SK-N-SH treated with all-trans-retinoic acid at 6 μM for 48 hours (cell line): ENCODE data around the gene KANK3.

Experiments used
- ATAC-seq: fragments of 200-7000 bp; cut with Tn5 transposase; 3 replicates; pipeline ENCODE4 v1.9.1; 2020; ENCODE audit warnings: mild to moderate bottlenecking, moderate library complexity
- ARNTL ChIP-seq: fragments of 450-650 bp; formaldehyde crosslinking; IDR thresholded peaks from 2 replicates; pipeline ENCODE4 v1.5.0; 2020; ENCODE audit warnings: low read depth, mild to moderate bottlenecking, moderate library complexity, borderline replicate concordance
- BACH2 ChIP-seq: fragments of 250-450 bp; sonication (Bioruptor Pico); IDR thresholded peaks from 2 replicates; pipeline ENCODE4 v1.9.0; 2021; ENCODE audit warnings: mild to moderate bottlenecking, borderline replicate concordance
- CREB5 ChIP-seq: fragments of 250-450 bp; sonication (Bioruptor Pico); IDR thresholded peaks from 2 replicates; pipeline ENCODE4 v1.5.1; 2020; ENCODE audit warnings: low read depth, mild to moderate bottlenecking, moderate library complexity
- CSDC2 ChIP-seq: fragments of 250-450 bp; sonication (Bioruptor Pico); IDR thresholded peaks from 2 replicates; pipeline ENCODE4 v1.5.0; 2020; ENCODE audit warnings: mild to moderate bottlenecking, moderate library complexity
- CSRNP3 ChIP-seq: fragments of 250-450 bp; sonication (Bioruptor Pico); IDR thresholded peaks from 2 replicates; pipeline ENCODE4 v1.5.1; 2021; ENCODE audit warnings: mild to moderate bottlenecking, moderate library complexity
- ESRRG ChIP-seq: fragments of 250-450 bp; sonication (Bioruptor Pico); IDR thresholded peaks from 2 replicates; pipeline ENCODE4 v1.6.1; 2021; ENCODE audit warnings: mild to moderate bottlenecking
- GLIS3 ChIP-seq: fragments of 250-450 bp; sonication (Bioruptor Pico); IDR thresholded peaks from 2 replicates; pipeline ENCODE4 v1.5.0; 2020; ENCODE audit warnings: mild to moderate bottlenecking, moderate library complexity
- ISL1 ChIP-seq: fragments of 250-450 bp; sonication (Bioruptor Pico); IDR thresholded peaks from 2 replicates; pipeline ENCODE4 v2.1.2; 2022; ENCODE audit warnings: mild to moderate bottlenecking, moderate library complexity
- OSR1 ChIP-seq: fragments of 250-450 bp; sonication (Bioruptor Pico); IDR thresholded peaks from 2 replicates; pipeline ENCODE4 v1.8.0; 2022; ENCODE audit warnings: moderate library complexity, mild to moderate bottlenecking, inconsistent platforms
- PATZ1 ChIP-seq: fragments of 250-450 bp; sonication (Bioruptor Pico); IDR thresholded peaks from 2 replicates; pipeline ENCODE4 v1.8.0; 2020; ENCODE audit warnings: mild to moderate bottlenecking, moderate library complexity, borderline replicate concordance
- POU6F1 ChIP-seq: fragments of 250-450 bp; sonication (Bioruptor Pico); IDR thresholded peaks from 2 replicates; pipeline ENCODE4 v1.8.0; 2021; ENCODE audit warnings: low read depth, mild to moderate bottlenecking, moderate library complexity, borderline replicate concordance
- PPARA ChIP-seq: fragments of 250-450 bp; sonication (Bioruptor Pico); IDR thresholded peaks from 2 replicates; pipeline ENCODE4 v1.5.0; 2020; ENCODE audit warnings: mild to moderate bottlenecking, borderline replicate concordance
- TCF4 ChIP-seq: fragments of 250-450 bp; sonication (Bioruptor Pico); IDR thresholded peaks from 2 replicates; pipeline ENCODE4 v1.8.0; 2021; ENCODE audit warnings: mild to moderate bottlenecking, moderate library complexity, borderline replicate concordance
- TOX ChIP-seq: fragments of 250-450 bp; sonication (Bioruptor Pico); IDR thresholded peaks from 2 replicates; pipeline ENCODE4 v1.8.0; 2021; ENCODE audit warnings: mild to moderate bottlenecking, moderate library complexity, borderline replicate concordance
- ZC3H10 ChIP-seq: fragments of 250-450 bp; sonication (Bioruptor Pico); IDR thresholded peaks from 2 replicates; pipeline ENCODE4 v1.5.1; 2021; ENCODE audit warnings: mild to moderate bottlenecking, moderate library complexity
- ZFP3 ChIP-seq: fragments of 250-450 bp; sonication (Bioruptor Pico); IDR thresholded peaks from 2 replicates; pipeline ENCODE4 v1.5.0; 2020; ENCODE audit warnings: mild to moderate bottlenecking, moderate library complexity
- ZFP30 ChIP-seq: fragments of 450-650 bp; formaldehyde crosslinking; IDR thresholded peaks from 2 replicates; pipeline ENCODE4 v1.5.0; 2022; ENCODE audit warnings: mild to moderate bottlenecking, moderate library complexity
- ZNF565 ChIP-seq: fragments of 450-650 bp; formaldehyde crosslinking; conservative IDR thresholded peaks from 2 replicates; pipeline ENCODE4 v1.5.0; 2020; ENCODE audit warnings: low read depth, mild to moderate bottlenecking, moderate library complexity
- ZNF8 ChIP-seq: fragments of 450-650 bp; formaldehyde crosslinking; IDR thresholded peaks from 2 replicates; pipeline ENCODE4 v1.5.0; 2020; ENCODE audit warnings: mild to moderate bottlenecking, moderate library complexity

The KANK3 gene

GRCh38 chr19:8335343-8336071 is 7.6 kb downstream of the KANK3 start:
- ATAC-seq = no peak
- TF ChIP-seq TOX (CRISPR knock-in tag) = no peak

GRCh38 chr19:8334458-8335342 is 8.4 kb downstream of the KANK3 start:
- ATAC-seq = peak; percentile 46
- no peak for TF ChIP-seq PATZ1
- no peak for TF ChIP-seq ZFP30 (CRISPR knock-in tag)
- no peak for TF ChIP-seq ESRRG (CRISPR knock-in tag)
- TF ChIP-seq GLIS3 (CRISPR knock-in tag) = no peak
- no peak for TF ChIP-seq TCF4 (CRISPR knock-in tag)
- no peak for TF ChIP-seq CREB5
- no peak for TF ChIP-seq PPARA (CRISPR knock-in tag)
- no peak for TF ChIP-seq ARNTL (CRISPR knock-in tag)
- no peak for TF ChIP-seq OSR1 (CRISPR knock-in tag)
- TF ChIP-seq ISL1 (CRISPR knock-in tag) = no peak
- TF ChIP-seq ZC3H10 = no peak
- TF ChIP-seq BACH2 (CRISPR knock-in tag) = no peak
- no peak for TF ChIP-seq ZNF565 (CRISPR knock-in tag)
- TF ChIP-seq CSRNP3 (CRISPR knock-in tag) = no peak
- no peak for TF ChIP-seq ZNF8 (CRISPR knock-in tag)

GRCh38 chr19:8333767-8334457 is 9.2 kb downstream of the KANK3 start:
- no peak for ATAC-seq
- TF ChIP-seq PATZ1 = no peak

- 0 out of 3 replicates have a peak, but pooled peaks have one; percentile 7 for ATAC-seq
- TF ChIP-seq CREB5 = no peak
- no peak for TF ChIP-seq CSRNP3 (CRISPR knock-in tag)
- no peak for TF ChIP-seq POU6F1
- TF ChIP-seq ARNTL (CRISPR knock-in tag) = no peak
- TF ChIP-seq TOX (CRISPR knock-in tag) = no peak
- TF ChIP-seq ZNF565 (CRISPR knock-in tag) = no peak
- no peak for TF ChIP-seq TCF4 (CRISPR knock-in tag)
- TF ChIP-seq ZFP3 (CRISPR knock-in tag) = no peak
- TF ChIP-seq ZNF8 (CRISPR knock-in tag) = no peak
- no peak for TF ChIP-seq PPARA (CRISPR knock-in tag)
- TF ChIP-seq CSDC2 (CRISPR knock-in tag) = no peak
Measured at GRCh38 chr19:8332976-8333766, 9.9 kb downstream of the KANK3 start.
